ENCODE data around the gene DCP2.

Gene DCP2

DNA sequence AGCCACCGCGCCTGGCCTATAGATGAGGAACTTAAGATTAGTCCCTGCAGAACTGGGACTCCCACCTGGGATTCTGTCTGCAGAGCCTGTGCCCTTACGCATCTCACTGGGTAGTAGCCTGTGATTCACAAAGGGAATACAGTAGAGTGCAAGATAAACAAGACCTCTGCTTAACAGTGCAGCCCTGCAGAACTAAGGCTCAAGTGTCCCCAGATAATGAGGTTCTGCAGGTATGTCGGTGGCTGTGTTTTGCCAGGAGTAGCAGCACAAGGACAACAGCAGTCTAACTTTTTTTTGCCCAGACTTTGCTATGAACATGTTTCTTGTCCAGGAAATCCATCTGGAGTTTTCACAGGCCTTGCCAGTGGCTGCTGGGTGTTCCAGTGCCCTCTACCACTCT, 59.7 kb downstream of the DCP2 start:
- no peak overlapping the region for H3K27ac ChIP-seq (ENCODE audit: low read depth, low read length)
- H3K27me3 ChIP-seq (ENCODE audit: low read length): no peaks in the 10 kb centered on the region
- no peaks in the 10 kb centered on the region for H3F3A ChIP-seq (ENCODE audit: insufficient read depth)
- no peaks in the 10 kb centered on the region for H3K79me2 ChIP-seq (ENCODE audit: insufficient read depth, low read length)
- TF ChIP-seq, protein P1, sequence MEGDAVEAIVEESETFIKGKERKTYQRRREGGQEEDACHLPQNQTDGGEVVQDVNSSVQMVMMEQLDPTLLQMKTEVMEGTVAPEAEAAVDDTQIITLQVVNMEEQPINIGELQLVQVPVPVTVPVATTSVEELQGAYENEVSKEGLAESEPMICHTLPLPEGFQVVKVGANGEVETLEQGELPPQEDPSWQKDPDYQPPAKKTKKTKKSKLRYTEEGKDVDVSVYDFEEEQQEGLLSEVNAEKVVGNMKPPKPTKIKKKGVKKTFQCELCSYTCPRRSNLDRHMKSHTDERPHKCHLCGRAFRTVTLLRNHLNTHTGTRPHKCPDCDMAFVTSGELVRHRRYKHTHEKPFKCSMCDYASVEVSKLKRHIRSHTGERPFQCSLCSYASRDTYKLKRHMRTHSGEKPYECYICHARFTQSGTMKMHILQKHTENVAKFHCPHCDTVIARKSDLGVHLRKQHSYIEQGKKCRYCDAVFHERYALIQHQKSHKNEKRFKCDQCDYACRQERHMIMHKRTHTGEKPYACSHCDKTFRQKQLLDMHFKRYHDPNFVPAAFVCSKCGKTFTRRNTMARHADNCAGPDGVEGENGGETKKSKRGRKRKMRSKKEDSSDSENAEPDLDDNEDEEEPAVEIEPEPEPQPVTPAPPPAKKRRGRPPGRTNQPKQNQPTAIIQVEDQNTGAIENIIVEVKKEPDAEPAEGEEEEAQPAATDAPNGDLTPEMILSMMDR (IDR thresholded peaks at IDR 0.05; ENCODE audit: insufficient read depth, low read length, poor library complexity, severe bottlenecking): no peak
- no peak for TF ChIP-seq EZH2phosphoT487 (conservative IDR thresholded peaks at IDR 0.05; ENCODE audit: low read length)
- no peak overlapping the region for H2AFZ ChIP-seq (ENCODE audit: low read depth, low read length, severe bottlenecking)
- H3K9ac ChIP-seq (ENCODE audit: low read length): no peak overlapping the region
- H3K4me3 ChIP-seq (ENCODE audit: insufficient read depth, low read length, poor library complexity, severe bottlenecking): no peak overlapping the region
- H3K36me3 ChIP-seq (ENCODE audit: low read length): no peaks in the 10 kb centered on the region
- H3K4me2 ChIP-seq (ENCODE audit: low read depth, low read length, poor library complexity, severe bottlenecking): no peak overlapping the region
- no peaks in the 10 kb centered on the region for H3K9me3 ChIP-seq (ENCODE audit: insufficient read depth, low read length)
- no peaks in the 10 kb centered on the region for H3K9me2 ChIP-seq (replicated peaks; ENCODE audit: insufficient read depth, low read length)
- no peaks in the 10 kb centered on the region for H4K20me1 ChIP-seq (ENCODE audit: low read depth, low read length)

DNA sequence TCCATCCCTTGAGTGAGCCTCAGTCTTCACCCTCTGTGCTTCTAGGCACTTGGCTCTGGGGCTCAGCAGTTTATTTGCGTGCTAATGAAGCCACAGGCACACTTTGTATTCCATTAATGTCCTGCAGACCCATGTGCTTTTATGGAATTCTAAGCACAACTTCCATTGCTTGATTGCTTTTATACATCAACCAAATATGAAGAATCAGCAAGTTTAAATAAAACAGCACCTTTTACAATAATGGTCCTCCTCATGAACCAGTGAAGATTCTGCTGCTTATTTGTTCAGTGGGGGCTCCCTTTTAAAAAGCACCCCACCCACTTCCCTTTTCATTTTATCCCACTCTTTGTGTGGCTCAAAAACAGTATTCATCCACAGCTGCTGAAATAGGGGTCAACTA, 60.2 kb downstream of the DCP2 start:
- H3K36me3 ChIP-seq (ENCODE audit: low read length): no peaks in the 10 kb centered on the region
- H4K20me1 ChIP-seq (ENCODE audit: low read depth, low read length): no peaks in the 10 kb centered on the region
- H2AFZ ChIP-seq (ENCODE audit: low read depth, low read length, severe bottlenecking): no peak overlapping the region
- TF ChIP-seq, protein P1 (IDR thresholded peaks at IDR 0.05; ENCODE audit: insufficient read depth, low read length, poor library complexity, severe bottlenecking): no peak
- no peak for TF ChIP-seq EZH2phosphoT487 (conservative IDR thresholded peaks at IDR 0.05; ENCODE audit: low read length)
- no peak overlapping the region for H3K27ac ChIP-seq (ENCODE audit: low read depth, low read length)
- H3K9ac ChIP-seq (ENCODE audit: low read length): no peak overlapping the region
- H3F3A ChIP-seq (ENCODE audit: insufficient read depth): no peaks in the 10 kb centered on the region
- no peaks in the 10 kb centered on the region for H3K9me3 ChIP-seq (ENCODE audit: insufficient read depth, low read length)
- H3K79me2 ChIP-seq (ENCODE audit: insufficient read depth, low read length): no peaks in the 10 kb centered on the region
- no peaks in the 10 kb centered on the region for H3K27me3 ChIP-seq (ENCODE audit: low read length)
- H3K4me2 ChIP-seq (ENCODE audit: low read depth, low read length, poor library complexity, severe bottlenecking): no peak overlapping the region
- H3K4me3 ChIP-seq (ENCODE audit: insufficient read depth, low read length, poor library complexity, severe bottlenecking): no peak overlapping the region
- H3K9me2 ChIP-seq (replicated peaks; ENCODE audit: insufficient read depth, low read length): no peaks in the 10 kb centered on the region

DNA sequence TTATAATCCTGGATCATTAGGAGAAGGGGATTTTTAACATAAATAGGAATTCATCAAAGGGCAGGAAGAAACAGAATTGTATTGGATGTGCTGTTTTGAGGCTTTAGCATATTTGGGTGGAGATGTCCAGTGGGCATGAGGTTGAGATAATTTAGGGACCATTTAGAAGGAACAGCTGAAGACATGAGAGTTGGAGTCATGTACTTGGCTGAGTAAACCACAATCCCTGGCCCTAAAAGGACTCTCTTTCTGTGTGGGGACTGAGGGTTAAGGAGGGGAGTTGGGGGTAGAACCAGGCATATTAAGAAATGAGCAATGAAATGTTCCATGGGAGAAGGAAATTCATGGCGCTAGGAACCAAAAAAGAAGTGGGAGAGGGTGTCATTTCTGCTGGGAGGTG, 61.5 kb downstream of the DCP2 start:
- H3F3A ChIP-seq (ENCODE audit: insufficient read depth): no peaks in the 10 kb centered on the region
- H3K79me2 ChIP-seq (ENCODE audit: insufficient read depth, low read length): no peaks in the 10 kb centered on the region
- no peak overlapping the region for H3K4me3 ChIP-seq (ENCODE audit: insufficient read depth, low read length, poor library complexity, severe bottlenecking)
- H3K36me3 ChIP-seq (ENCODE audit: low read length): no peaks in the 10 kb centered on the region
- no peak for TF ChIP-seq EZH2phosphoT487 (conservative IDR thresholded peaks at IDR 0.05; ENCODE audit: low read length)
- TF ChIP-seq, protein P1 (IDR thresholded peaks at IDR 0.05; ENCODE audit: insufficient read depth, low read length, poor library complexity, severe bottlenecking): no peak
- H3K9me3 ChIP-seq (ENCODE audit: insufficient read depth, low read length): no peaks in the 10 kb centered on the region
- H3K27me3 ChIP-seq (ENCODE audit: low read length): no peaks in the 10 kb centered on the region
- H2AFZ ChIP-seq (ENCODE audit: low read depth, low read length, severe bottlenecking): no peak overlapping the region
- no peaks in the 10 kb centered on the region for H4K20me1 ChIP-seq (ENCODE audit: low read depth, low read length)
- H3K4me2 ChIP-seq (ENCODE audit: low read depth, low read length, poor library complexity, severe bottlenecking): no peak overlapping the region
- no peak overlapping the region for H3K27ac ChIP-seq (ENCODE audit: low read depth, low read length)
- no peak overlapping the region for H3K9ac ChIP-seq (ENCODE audit: low read length)
- no peaks in the 10 kb centered on the region for H3K9me2 ChIP-seq (replicated peaks; ENCODE audit: insufficient read depth, low read length)

Measured in SU-DHL-6 (cell line).